ENCODE data around the gene TMEM80. TPM values are rescaled to one million over a fixed set of nuclear protein-coding genes. Genes with fewer than 3 reads are reported as not detected.

The TMEM80 gene
- total RNA-seq, 1 donor from 2014 or later, result 37.4 TPM

GRCh38 chr11:655036-655726 lies 40.4 kb upstream of the TMEM80 start:
- no peaks in the 10 kb centered on the region for H3K9me3 Mint-ChIP-seq
- no peaks in the 10 kb centered on the region for H3K27me3 Mint-ChIP-seq
- TF ChIP-seq CTCF (conservative IDR thresholded peaks at IDR 0.05), result no peak
- peaks cover 5% of the 10 kb centered on the region for H3K36me3 Mint-ChIP-seq
- no peak overlapping the region for H3K4me3 Mint-ChIP-seq
- no peak for DNase-seq (ENCODE audit: extremely low spot score, unreplicated experiment)
- H3K27ac Mint-ChIP-seq, result no peak overlapping the region
- H3K4me1 Mint-ChIP-seq (ENCODE audit: unreplicated experiment), result no peaks in the 10 kb centered on the region

- Mint-ChIP-seq H3K4me3 (no peak overlapping the region), H3K27me3 (no peaks in the 10 kb centered on the region), H3K27ac (no peak overlapping the region), H3K9me3 (no peaks in the 10 kb centered on the region), H3K36me3 (peaks cover 5% of the 10 kb centered on the region), H3K4me1 (ENCODE audit: unreplicated experiment) (no peaks in the 10 kb centered on the region)
- no peak for DNase-seq (ENCODE audit: extremely low spot score, unreplicated experiment)
- TF ChIP-seq CTCF (conservative IDR thresholded peaks at IDR 0.05), result no peak
Measured at GRCh38 chr11:656426-656825, 39.2 kb upstream of the TMEM80 start.

- Mint-ChIP-seq H3K36me3 (peaks cover 5% of the 10 kb centered on the region), H3K4me3 (no peak overlapping the region), H3K27ac (no peak overlapping the region), H3K9me3 (no peaks in the 10 kb centered on the region), H3K27me3 (no peaks in the 10 kb centered on the region), H3K4me1 (ENCODE audit: unreplicated experiment) (no peaks in the 10 kb centered on the region)
- TF ChIP-seq CTCF (conservative IDR thresholded peaks at IDR 0.05), result no peak
- no peak for DNase-seq (ENCODE audit: extremely low spot score, unreplicated experiment)
Measured at GRCh38 chr11:656866-657265, 38.8 kb upstream of the TMEM80 start.

GRCh38 chr11:657691-658126 lies 37.9 kb upstream of the TMEM80 start:
- Mint-ChIP-seq H3K36me3 (peaks cover 3% of the 10 kb centered on the region), H3K4me1 (ENCODE audit: unreplicated experiment) (no peaks in the 10 kb centered on the region), H3K27ac (no peak overlapping the region)

GRCh38 chr11:659532-660085 lies 36.0 kb upstream of the TMEM80 start:
- Mint-ChIP-seq H3K36me3 (peaks cover 6% of the 10 kb centered on the region), H3K27me3 (no peaks in the 10 kb centered on the region), H3K4me3 (no peak overlapping the region), H3K27ac (no peak overlapping the region), H3K9me3 (no peaks in the 10 kb centered on the region), H3K4me1 (ENCODE audit: unreplicated experiment) (no peaks in the 10 kb centered on the region)
- no peak for TF ChIP-seq CTCF (conservative IDR thresholded peaks at IDR 0.05)
- DNase-seq (ENCODE audit: extremely low spot score, unreplicated experiment), result no peak

More at GRCh38 chr11:657691-658126, 37.9 kb upstream of the TMEM80 start:
- H3K27me3 Mint-ChIP-seq, result no peaks in the 10 kb centered on the region
- no peak overlapping the region for H3K4me3 Mint-ChIP-seq
- no peak for TF ChIP-seq CTCF (conservative IDR thresholded peaks at IDR 0.05)
- H3K9me3 Mint-ChIP-seq, result no peaks in the 10 kb centered on the region
- no peak for DNase-seq (ENCODE audit: extremely low spot score, unreplicated experiment)
